SJSA1 (cell line): ENCODE measurements around the gene RUFY1. TPM values are rescaled to one million over a fixed set of nuclear protein-coding genes. Genes with fewer than 3 reads are reported as not detected.
"Not testable (repeated sequence)": the region's sequence is repeated elsewhere in the genome, so short reads cannot be mapped to it uniquely, and the experiment has no call there.

Source experiments
- DNase-seq, 2 experiments: peaks; one replicate each; pipeline ENCODE4 v3.0.0-alpha.2; 2015 to 2020; ENCODE audit warnings: low spot score in 2 of 2, low read depth in 1 of 2
- H3K27ac ChIP-seq: fragments of 250-450 bp; sonication (Bioruptor Pico); 2 replicates; pipeline ENCODE4 v1.5.1; 2020; ENCODE audit warnings: mild to moderate bottlenecking, moderate library complexity
- H3K27me3 ChIP-seq: fragments of 250-450 bp; sonication (Bioruptor Pico); replicated peaks from 2 replicates; pipeline ENCODE4 v1.5.1; 2020; ENCODE audit warnings: mild to moderate bottlenecking, moderate library complexity
- H3K36me3 ChIP-seq: fragments of 250-450 bp; sonication (Bioruptor Pico); 2 replicates; pipeline ENCODE4 v1.5.1; 2020; ENCODE audit warnings: mild to moderate bottlenecking
- H3K4me1 ChIP-seq: fragments of 250-450 bp; sonication (Bioruptor Pico); replicated peaks from 2 replicates; pipeline ENCODE4 v1.6.1; 2021; ENCODE audit warnings: mild to moderate bottlenecking
- H3K4me3 ChIP-seq: fragments of 250-450 bp; sonication (Bioruptor Pico); 2 replicates; pipeline ENCODE4 v1.5.1; 2020; ENCODE audit warnings: mild to moderate bottlenecking
- H3K9me3 ChIP-seq: fragments of 250-450 bp; sonication (Bioruptor Pico); replicated peaks from 2 replicates; pipeline ENCODE4 v1.5.1; 2020; ENCODE audit warnings: mild to moderate bottlenecking
- total RNA-seq: library from RNA; depleted of rRNA; stranded (reverse); fragments of >200 nt; shearing (Covaris generic); gene quantifications from 2 replicates; pipeline ENCODE4 v1.2.3, GENCODE V29; 2014

RUFY1 gene
- total RNA-seq, 1 experiment from 2014 or later = 41.9 TPM

DNA sequence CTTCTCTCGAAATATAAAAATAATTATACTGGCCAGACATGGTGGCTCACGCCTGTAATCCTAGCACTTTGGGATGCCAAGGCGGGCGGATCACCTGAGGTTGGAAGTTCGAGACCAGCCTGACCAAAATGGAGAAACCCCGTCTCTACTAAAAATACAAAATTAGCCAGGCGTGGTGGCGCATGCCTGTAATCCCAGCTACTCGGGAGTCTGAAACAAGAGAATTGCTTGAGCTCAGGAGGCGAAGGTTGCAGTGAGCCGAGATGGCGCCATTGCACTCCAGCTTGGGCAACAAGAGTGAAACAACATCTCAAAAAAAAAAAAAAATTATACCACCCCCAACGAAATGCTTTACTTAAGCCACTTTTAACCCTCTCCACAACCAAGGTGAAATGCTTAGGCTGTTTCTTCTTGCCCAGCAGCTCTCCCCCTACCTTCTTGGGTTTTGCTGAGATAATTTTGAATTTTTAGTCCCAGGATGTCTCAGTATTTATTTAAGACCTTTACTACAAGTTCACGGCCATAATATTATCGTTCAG is 8.0 kb downstream of the RUFY1 start:
- H3K4me3 ChIP-seq, H3K27ac ChIP-seq, H3K9me3 ChIP-seq, DNase-seq, H3K27me3 ChIP-seq: not testable (repeated sequence)
- Histone ChIP-seq H3K4me1 (peaks cover 11% of the 10 kb centered on the region), H3K36me3 (peaks cover 31% of the 10 kb centered on the region)

DNA sequence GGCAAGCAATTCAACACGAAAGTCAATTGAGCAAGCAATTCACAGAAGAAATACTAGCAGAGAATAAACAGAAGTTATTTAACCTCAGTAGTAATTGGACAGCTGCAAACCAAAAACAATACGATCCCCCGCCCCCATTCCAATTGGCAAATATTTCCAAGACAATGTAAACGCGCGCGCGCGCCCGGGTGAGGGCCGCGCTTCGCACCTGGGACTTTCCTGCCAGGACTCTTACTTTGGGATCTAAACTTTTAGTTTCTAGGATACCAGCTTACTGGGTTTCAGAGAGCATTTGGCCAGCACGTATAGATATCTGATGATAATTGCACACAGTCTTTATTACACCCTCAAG is 8.6 kb downstream of the RUFY1 start:
- DNase-seq = no peak
- H3K27me3 ChIP-seq = no peaks in the 10 kb centered on the region
- peaks cover 35% of the 10 kb centered on the region for H3K36me3 ChIP-seq
- H3K27ac ChIP-seq = peak overlapping the region; percentile 43
- H3K4me1 ChIP-seq = peaks cover 8% of the 10 kb centered on the region
- H3K4me3 ChIP-seq = peak overlapping the region; percentile 42
- H3K9me3 ChIP-seq = no peaks in the 10 kb centered on the region

DNA sequence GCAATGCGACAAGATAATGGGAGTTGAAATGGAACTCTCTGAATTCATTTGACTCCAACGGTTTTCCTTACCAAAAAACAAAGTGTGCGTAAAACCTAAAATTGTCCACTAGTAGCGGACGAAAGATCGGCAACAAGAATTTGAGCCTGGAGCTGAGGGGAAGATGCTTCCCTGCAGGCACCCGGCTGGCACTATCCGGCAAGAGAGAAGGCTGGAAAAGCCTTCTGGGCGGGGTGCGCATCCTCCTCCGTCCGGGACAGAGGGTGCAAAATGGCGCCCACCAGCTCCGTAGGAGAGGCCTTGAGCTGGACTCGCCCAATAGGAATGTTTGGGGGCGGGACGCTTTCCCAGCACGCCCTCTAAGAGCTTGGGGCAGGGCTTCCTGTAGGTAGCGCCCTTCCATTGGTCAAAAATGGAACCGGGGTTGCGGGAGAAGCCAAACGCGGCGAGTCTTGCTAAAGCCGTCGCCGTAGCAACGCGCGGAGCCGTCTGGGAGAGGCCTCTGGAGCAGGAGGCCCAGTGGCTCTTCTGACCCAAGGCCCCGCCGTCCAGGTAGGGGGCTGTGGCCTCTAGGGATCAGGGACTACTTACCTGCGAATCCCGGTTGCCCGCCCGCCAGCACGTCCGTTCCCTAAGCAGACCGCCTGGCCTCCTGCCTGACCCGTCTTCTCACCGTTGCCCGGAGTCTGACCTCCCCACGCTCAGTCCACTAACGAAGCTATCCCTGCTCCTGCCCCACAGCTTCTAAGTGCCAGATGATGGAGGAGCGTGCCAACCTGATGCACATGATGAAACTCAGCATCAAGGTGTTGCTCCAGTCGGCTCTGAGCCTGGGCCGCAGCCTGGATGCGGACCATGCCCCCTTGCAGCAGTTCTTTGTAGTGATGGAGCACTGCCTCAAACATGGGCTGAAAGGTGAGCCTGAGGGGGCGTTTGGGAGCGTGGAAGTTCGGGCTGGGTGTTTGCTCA is 9.2 kb downstream of the RUFY1 start:
- Histone ChIP-seq H3K27ac (peak overlapping the region; percentile 43), H3K4me3 (peak overlapping the region; percentile 42), H3K9me3 (no peaks in the 10 kb centered on the region), H3K27me3 (no peaks in the 10 kb centered on the region), H3K36me3 (peaks cover 40% of the 10 kb centered on the region), H3K4me1 (peaks cover 4% of the 10 kb centered on the region; the same call in 1 of the 2 replicates)
- DNase-seq = peak; percentile 86 to 94

DNA sequence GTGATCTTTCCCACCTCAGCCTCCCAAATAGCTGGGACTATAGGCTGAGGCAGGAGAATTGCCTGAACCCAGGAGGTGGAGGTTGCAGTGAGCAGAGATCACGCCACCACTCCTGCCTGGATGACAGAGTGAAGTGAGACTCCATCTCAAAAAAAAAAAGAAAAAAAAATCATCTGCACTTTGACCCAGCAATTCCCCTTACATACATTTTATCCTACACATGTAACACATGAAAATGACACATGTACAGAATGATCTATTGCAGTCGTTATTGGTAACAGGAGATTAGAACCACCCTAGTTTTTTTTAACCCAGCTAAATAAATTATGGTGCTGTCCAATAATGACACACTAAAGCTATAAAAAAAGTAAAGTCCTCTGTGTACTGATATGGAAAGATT is 14.2 kb downstream of the RUFY1 start:
- Histone ChIP-seq H3K4me3 (no peak overlapping the region), H3K27me3 (no peaks in the 10 kb centered on the region), H3K36me3 (peaks cover 77% of the 10 kb centered on the region), H3K27ac (no peak overlapping the region), H3K4me1 (peaks cover 4% of the 10 kb centered on the region; the same call in 1 of the 2 replicates), H3K9me3 (no peaks in the 10 kb centered on the region)
- no peak for DNase-seq

DNA sequence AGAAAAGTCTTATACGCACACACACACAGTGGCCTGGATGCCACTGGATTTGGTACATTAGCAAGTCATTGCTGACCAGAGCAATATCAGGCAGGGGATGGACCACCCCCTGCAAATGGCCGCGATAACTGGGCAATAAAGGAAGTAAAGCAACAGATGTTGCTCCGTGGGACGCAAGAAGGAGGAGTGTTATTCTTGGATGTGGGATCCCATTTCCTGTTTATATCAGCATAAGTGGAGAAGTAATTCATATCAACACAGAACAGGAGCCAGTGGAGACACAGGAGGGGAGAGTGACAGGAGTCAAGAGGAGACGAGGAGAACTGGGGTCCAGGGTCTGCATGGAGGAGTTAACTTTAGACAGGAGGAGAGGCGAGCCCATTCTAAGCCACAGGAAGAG is 18.4 kb downstream of the RUFY1 start:
- no peak for DNase-seq
- peaks cover 67% of the 10 kb centered on the region for H3K36me3 ChIP-seq

DNA sequence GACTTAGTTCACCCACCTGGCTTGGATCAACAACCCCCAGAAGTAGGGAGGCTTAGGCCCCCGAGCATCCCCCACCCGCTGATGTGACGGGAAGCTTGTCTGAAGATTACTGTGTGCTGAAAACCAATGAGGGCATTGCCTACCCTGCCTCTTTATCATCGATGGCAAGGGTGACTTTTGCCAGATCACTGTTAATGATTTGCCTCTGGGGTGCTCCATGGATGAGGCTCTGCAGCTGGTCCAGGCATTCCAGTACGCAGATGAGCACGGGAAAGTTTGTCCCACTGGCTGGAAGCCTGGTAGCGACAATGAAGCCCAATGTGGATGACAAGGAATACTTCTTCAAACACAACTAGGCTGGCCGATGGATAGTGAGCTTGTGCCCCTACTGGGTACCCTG is 22.0 kb downstream of the RUFY1 start:
- DNase-seq = no peak
- Histone ChIP-seq H3K27ac (no peak overlapping the region), H3K4me1 (no peaks in the 10 kb centered on the region), H3K36me3 (peaks cover 54% of the 10 kb centered on the region), H3K4me3 (no peak overlapping the region), H3K27me3 (no peaks in the 10 kb centered on the region), H3K9me3 (no peaks in the 10 kb centered on the region)

More for the DNA sequence above, 18.4 kb downstream of the RUFY1 start:
- Histone ChIP-seq H3K27ac (no peak overlapping the region), H3K4me3 (no peak overlapping the region), H3K9me3 (no peaks in the 10 kb centered on the region), H3K4me1 (no peaks in the 10 kb centered on the region), H3K27me3 (no peaks in the 10 kb centered on the region)

DNA sequence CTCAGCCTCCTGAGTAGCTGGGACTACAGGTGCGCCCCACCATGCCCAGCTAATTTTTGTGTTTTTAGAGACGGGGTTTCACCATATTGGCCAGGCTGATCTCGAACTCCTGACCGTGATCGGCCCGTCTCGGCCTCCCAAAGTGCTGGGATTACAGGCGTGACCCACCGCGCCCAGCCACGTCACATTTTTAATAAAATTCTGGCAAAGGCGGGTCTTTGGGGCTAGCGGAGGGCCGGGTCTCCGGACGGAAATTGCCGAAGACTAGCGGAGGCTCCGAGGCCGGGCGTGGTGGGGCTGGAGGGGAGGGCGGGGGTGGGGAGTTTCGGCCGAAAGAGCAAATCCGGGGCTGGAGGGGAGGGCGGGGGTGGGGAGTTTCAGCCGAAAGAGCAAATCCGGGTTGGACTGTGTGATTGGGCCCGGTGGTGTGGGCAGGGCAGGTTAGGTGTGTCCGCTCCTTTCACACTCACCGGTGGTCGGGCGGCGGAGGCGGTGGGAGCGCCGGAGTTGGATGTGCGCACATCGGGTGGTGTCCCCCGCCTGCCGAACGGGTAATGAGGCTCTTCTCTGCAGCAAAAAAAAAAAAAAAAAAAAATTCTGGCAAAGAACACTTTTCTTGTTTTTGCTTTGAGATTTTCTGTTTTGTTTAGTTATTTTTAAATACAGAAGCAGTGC is 27.1 kb downstream of the RUFY1 start:
- Histone ChIP-seq H3K27ac (no peak overlapping the region), H3K27me3 (no peaks in the 10 kb centered on the region), H3K9me3 (no peaks in the 10 kb centered on the region), H3K4me1 (no peaks in the 10 kb centered on the region), H3K4me3 (no peak overlapping the region), H3K36me3 (peaks cover 41% of the 10 kb centered on the region)
- DNase-seq = no peak

DNA sequence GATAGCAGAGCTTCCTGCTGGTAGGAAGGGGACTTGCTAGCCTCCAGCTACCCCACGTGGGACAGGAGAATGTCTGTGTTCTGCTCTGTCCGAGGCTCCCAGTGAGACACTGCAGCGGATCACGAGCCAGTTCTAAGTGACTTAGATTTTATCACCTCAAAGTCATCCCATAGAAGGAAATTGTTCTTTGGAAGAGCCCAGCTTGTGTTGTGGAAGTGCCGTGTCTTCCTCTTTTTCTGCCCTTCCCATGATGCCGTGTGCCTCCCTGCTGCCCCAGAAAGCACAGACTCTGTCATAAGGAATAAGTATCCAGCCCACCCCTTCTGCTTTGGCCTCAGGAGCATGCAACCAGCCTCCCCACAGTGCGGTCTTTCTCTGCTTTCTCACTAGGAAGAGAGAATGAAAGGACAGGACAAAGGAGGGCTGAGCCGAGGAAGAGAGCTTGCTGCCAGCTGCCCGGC is 35.6 kb downstream of the RUFY1 start:
- H3K36me3 ChIP-seq = peaks cover 78% of the 10 kb centered on the region
- H3K27ac ChIP-seq = no peak overlapping the region
- no peaks in the 10 kb centered on the region for H3K9me3 ChIP-seq
- no peak overlapping the region for H3K4me3 ChIP-seq
- no peaks in the 10 kb centered on the region for H3K4me1 ChIP-seq
- H3K27me3 ChIP-seq = no peaks in the 10 kb centered on the region
- no peak for DNase-seq

DNA sequence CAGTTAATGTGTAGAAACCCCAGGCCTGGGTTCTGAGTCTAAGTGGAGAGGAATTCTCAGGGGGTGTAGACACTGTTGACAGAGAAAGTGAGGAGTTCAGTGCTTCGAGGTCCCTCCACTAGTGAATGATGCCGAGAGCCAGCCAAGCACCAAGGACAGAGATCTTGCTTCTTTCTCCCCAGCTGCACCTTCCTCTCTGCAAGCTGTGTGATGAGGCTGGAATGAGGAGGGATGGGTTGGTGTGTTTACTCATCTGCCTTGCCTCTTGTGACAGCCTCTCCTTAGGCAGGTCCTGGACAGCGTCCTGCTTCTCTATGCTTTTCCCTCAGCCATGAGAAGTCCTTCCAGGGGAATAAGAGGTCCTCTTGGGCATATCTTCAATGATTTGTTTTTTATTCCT is 37.8 kb downstream of the RUFY1 start:
- H3K9me3 ChIP-seq = no peaks in the 10 kb centered on the region
- DNase-seq = no peak
- H3K27ac ChIP-seq = no peak overlapping the region
- H3K4me1 ChIP-seq = no peaks in the 10 kb centered on the region
- H3K27me3 ChIP-seq = no peaks in the 10 kb centered on the region
- H3K36me3 ChIP-seq = peaks cover 80% of the 10 kb centered on the region
- no peak overlapping the region for H3K4me3 ChIP-seq

DNA sequence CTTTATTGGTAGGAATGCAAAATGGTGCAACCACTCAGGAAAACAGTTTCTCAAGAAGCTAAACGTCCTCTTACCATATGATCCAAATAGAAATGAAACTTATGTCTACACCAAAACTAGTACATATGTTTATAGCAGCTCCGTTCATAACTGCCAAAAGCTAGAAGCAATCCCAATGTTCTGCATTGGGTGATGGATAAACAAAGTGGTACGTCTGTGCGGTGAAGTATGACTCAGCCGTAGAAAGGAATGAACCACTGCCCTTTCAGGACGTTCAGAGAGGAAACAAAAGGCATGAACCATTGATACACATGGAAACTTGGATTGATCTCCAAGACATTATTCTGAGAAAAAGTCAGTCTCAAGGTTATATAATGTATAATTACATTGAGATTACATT is 45.6 kb downstream of the RUFY1 start:
- DNase-seq = no peak
- Histone ChIP-seq H3K9me3 (no peaks in the 10 kb centered on the region), H3K36me3 (peaks cover 78% of the 10 kb centered on the region), H3K27ac (no peak overlapping the region), H3K4me1 (peaks cover 6% of the 10 kb centered on the region), H3K27me3 (no peaks in the 10 kb centered on the region), H3K4me3 (no peak overlapping the region)

DNA sequence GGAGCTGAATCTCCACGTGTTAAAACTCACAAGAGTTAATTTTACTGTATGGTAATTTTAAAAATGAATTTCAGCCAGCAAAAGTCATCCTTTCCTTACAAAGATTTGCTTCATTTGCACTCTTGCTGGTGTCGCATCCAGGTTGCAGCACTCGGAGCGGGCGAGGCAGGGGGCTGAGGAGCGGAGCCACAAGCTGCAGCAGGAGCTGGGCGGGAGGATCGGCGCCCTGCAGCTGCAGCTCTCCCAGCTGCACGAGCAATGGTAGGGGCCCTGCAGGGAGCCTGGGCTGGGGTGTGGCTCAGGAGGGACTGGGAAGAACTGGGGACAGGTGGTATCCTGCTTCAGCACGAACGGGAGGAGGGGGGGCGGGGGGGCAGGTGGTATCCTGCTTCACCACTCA is 46.1 kb downstream of the RUFY1 start:
- Histone ChIP-seq H3K4me3 (no peak overlapping the region), H3K27me3 (no peaks in the 10 kb centered on the region), H3K4me1 (peaks cover 6% of the 10 kb centered on the region), H3K9me3 (no peaks in the 10 kb centered on the region), H3K27ac (no peak overlapping the region), H3K36me3 (peaks cover 79% of the 10 kb centered on the region)
- DNase-seq = no peak

DNA sequence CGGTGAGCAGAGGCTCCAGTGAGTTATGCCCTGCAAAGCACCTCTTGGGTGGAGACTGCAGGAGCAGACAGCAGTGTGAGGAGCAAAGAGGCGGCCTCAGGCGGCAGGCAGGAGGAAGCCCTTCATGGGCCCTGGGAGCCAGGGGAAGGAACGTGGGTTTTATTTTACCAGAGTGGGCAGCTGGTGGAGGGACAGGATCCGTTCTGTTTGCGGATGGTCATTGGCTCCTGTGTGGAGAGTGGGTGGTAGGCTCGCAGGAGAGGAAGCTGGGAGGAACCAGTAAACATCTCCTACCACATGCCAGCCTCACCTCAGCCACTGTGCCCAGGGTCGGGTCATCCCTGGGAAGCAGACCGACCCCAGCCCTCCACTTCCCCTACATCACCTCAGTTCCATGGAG is 48.7 kb downstream of the RUFY1 start:
- no peak for DNase-seq
- Histone ChIP-seq H3K36me3 (peaks cover 77% of the 10 kb centered on the region), H3K27ac (no peak overlapping the region)

DNA sequence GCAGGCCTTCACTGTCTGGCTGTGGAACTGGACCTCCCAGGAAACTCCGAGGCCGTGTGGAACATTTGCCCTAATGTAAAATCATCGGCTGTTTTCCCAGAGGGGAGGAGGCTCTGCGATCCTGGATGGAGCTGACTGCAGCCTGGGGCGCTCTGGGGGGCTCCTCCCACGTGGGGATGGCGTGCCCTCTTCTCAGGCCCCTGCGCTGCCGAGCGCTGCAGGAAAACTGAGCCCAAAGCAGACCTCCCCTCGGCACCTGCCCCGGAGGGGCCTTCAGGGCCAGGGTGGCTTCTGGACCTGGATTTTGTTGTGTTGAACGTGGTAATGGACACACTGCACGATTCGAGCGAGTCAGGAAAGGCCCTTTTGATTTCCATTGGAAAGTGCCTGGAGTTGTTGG is 49.2 kb downstream of the RUFY1 start:
- Histone ChIP-seq H3K9me3 (no peaks in the 10 kb centered on the region), H3K27me3 (no peaks in the 10 kb centered on the region), H3K4me1 (peaks cover 6% of the 10 kb centered on the region), H3K4me3 (no peak overlapping the region), H3K27ac (no peak overlapping the region), H3K36me3 (peaks cover 80% of the 10 kb centered on the region)
- DNase-seq = no peak

More for the DNA sequence above, 48.7 kb downstream of the RUFY1 start:
- no peaks in the 10 kb centered on the region for H3K27me3 ChIP-seq
- peaks cover 6% of the 10 kb centered on the region for H3K4me1 ChIP-seq
- H3K4me3 ChIP-seq = no peak overlapping the region
- no peaks in the 10 kb centered on the region for H3K9me3 ChIP-seq

DNA sequence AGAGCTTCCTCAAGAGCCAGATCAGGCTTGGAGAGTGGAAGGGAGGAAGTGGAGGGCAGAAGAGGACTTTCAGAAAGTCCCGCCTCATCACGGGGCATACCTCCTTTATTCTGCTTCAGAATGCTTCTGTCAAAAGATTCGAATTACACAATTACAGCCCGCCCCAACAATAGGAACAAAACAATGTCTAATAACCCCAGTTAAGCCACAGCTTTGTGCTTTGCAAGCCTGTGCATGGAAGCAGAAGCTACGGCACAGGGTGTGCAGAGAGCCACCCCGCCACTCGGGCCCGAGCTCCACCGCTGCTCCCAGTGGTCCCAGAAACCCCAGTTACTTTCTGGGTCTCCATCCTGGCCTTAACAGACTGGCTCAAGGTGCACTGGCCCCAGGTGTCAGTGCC is 49.6 kb downstream of the RUFY1 start:
- no peaks in the 10 kb centered on the region for H3K27me3 ChIP-seq
- H3K4me1 ChIP-seq = peaks cover 6% of the 10 kb centered on the region
- H3K4me3 ChIP-seq = no peak overlapping the region
- H3K36me3 ChIP-seq = peaks cover 77% of the 10 kb centered on the region
- no peak overlapping the region for H3K27ac ChIP-seq
- DNase-seq = no peak
- H3K9me3 ChIP-seq = no peaks in the 10 kb centered on the region
